NB4 (cell line): ENCODE data around the gene NGF.

Experiments used
- DNase-seq: peaks from one replicate; pipeline ENCODE4 v3.0.0; 2010; ENCODE audit warnings: low read depth
- H3K4me3 ChIP-seq: one replicate; pipeline ENCODE4 v1.5.1; 2011; ENCODE audit warnings: mild to moderate bottlenecking, low read depth, low read length, moderate library complexity
- MYC ChIP-seq: IDR thresholded peaks from 2 replicates; pipeline ENCODE4 v1.6.1; 2011; ENCODE audit warnings: low read depth, low read length
- POLR2A ChIP-seq: IDR thresholded peaks from 2 replicates; pipeline ENCODE4 v1.6.1; 2011; ENCODE audit warnings: mild to moderate bottlenecking; ENCODE audit not compliant: insufficient read length; ENCODE audit errors: extremely low read depth
- TF ChIP-seq, protein P1 (sequence below): IDR thresholded peaks from 2 replicates; pipeline ENCODE4 v1.6.1; 2011; ENCODE audit warnings: low read depth, low read length
- TF ChIP-seq, protein P2 (sequence below): IDR thresholded peaks from one replicate; pipeline ENCODE4 v1.5.1; 2012; ENCODE audit warnings: low read depth, low read length

The NGF gene

DNA sequence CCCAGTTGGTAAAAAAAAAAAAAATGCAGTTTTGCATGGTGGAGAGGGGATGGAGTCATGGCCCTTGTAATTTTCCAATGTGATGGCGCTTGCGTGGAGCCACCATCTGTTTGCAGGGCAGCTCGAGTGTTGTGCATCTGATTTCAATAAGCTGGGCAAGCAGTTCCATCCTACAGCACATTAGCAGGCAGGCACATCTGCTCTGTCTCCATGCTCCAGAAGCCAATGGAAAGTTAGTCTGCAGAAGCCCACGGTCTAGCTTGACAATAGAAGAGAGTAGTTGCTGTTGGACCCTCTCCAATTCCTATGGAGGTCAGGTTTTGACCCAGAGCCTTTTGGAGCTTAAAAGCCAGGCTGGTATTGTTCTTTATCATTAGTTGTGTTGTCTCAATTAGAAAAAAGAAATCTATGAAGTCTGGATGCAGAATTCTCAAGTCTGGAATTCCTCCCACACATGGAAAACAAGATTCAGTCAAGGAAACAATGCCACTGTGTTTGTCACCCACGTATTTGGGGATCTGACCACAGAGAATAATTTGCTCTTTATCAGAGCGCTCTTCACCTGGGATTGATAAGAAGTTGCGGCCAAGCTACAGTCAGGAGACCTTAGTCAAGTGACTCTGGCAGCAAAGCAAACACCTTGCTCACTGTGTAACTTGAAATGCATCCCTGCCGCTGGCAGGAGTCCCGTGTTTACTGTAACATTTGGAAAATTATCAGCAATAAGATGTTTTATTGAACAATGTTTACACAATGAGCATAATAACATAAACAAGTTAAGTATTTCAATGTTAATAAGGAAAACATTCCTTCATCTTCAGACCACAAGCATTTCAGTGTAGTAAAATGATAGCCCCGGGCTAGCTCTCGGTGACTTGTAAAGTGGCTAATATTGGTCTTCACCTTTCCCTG is 20.7 kb downstream of the NGF start:
- no peak overlapping the region for H3K4me3 ChIP-seq
- TF ChIP-seq, protein P1, sequence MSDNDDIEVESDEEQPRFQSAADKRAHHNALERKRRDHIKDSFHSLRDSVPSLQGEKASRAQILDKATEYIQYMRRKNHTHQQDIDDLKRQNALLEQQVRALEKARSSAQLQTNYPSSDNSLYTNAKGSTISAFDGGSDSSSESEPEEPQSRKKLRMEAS, result no peak
- no peak for TF ChIP-seq POLR2A
- no peak for TF ChIP-seq MYC
- TF ChIP-seq, protein P2, sequence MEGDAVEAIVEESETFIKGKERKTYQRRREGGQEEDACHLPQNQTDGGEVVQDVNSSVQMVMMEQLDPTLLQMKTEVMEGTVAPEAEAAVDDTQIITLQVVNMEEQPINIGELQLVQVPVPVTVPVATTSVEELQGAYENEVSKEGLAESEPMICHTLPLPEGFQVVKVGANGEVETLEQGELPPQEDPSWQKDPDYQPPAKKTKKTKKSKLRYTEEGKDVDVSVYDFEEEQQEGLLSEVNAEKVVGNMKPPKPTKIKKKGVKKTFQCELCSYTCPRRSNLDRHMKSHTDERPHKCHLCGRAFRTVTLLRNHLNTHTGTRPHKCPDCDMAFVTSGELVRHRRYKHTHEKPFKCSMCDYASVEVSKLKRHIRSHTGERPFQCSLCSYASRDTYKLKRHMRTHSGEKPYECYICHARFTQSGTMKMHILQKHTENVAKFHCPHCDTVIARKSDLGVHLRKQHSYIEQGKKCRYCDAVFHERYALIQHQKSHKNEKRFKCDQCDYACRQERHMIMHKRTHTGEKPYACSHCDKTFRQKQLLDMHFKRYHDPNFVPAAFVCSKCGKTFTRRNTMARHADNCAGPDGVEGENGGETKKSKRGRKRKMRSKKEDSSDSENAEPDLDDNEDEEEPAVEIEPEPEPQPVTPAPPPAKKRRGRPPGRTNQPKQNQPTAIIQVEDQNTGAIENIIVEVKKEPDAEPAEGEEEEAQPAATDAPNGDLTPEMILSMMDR, result no peak
- DNase-seq, result no peak

DNA sequence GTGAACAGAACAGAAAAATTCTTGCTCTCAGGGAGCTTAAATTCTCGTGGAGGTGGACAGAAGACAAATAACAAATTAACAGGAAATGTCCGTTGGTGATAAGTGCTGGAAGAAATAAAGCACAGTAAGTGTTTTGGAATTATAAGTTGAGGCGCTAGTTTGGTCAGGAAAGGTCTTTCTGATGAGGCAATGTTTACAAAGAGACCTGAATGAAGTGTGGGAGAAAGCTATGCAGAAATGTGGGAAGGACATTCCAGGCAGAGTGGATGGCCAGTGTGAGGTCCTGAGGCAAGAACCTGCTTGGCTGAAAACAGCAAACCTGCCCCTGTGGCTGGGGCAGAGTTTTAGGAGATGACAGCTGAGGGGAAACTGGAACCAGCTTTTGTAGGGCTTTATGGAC is 23.3 kb downstream of the NGF start:
- H3K4me3 ChIP-seq, result no peak overlapping the region
- DNase-seq, result no peak
- TF ChIP-seq POLR2A, result no peak
- no peak for TF ChIP-seq MYC
- TF ChIP-seq, protein P1, result no peak
- TF ChIP-seq, protein P2, result no peak

DNA sequence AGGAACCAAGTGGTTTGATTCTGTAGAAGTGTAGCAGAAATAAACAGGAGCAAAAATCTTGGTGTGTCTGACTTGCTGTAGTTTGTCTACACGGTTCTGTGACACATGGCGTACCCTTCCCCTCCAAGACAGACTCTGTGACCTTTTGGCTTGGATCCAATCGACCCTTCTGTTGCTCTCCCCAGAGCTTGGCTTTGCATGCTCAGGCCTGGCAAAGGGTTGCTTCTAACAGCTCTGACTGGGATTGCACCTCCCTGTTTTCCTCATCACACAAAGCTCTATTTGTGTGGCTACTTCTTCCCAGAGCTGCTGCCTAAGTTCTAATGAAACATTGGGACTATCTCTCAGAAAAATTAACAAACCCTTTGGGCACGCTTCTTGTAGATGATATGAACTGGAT is 24.0 kb downstream of the NGF start:
- no peak for DNase-seq
- no peak for TF ChIP-seq MYC
- no peak for TF ChIP-seq POLR2A
- TF ChIP-seq, protein P1, result no peak
- TF ChIP-seq, protein P2, result no peak
- no peak overlapping the region for H3K4me3 ChIP-seq

DNA sequence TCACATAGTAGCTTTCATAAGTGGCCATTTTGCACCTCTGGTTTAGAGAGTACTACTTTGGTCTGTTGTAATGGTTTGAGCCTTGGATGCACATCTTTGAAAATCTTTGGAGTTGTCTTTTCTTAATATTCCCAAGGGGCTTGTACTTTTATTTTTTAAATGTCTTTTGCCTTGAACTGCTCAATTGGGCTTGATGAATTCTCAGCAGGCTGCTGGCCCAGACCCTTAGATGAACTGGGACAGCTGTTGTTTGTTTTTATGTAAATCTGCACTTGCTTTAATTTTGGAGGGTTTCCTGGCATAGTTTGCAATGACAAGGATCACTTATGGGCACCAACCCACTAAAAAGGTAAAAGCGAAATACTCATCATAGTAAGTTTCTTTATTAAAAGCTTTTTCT is 24.9 kb downstream of the NGF start:
- TF ChIP-seq, protein P2, result no peak
- TF ChIP-seq, protein P1, result no peak
- no peak for TF ChIP-seq POLR2A
- no peak for TF ChIP-seq MYC

DNA sequence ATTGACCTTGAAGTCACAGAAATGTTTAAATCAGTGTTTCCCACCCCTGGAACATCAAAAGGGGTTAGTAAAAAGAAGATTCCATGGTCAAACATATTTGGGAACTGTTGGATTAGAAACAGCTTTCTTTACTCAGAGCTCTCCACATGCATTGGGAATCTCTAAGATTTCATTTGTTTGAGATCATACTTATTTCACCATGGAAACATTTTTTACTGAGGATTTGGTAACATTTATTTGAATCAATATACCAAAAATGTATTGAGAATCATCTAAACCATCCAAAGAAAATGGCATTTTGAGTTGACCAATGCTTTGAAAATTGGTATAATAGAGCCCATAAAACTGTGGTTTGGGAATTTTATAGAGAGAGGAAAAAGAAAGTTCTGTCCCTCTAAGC is 25.3 kb downstream of the NGF start:
- TF ChIP-seq, protein P1, result no peak
- TF ChIP-seq, protein P2, result no peak
- TF ChIP-seq POLR2A (no peak), MYC (no peak)
- H3K4me3 ChIP-seq, result no peak overlapping the region
- no peak for DNase-seq

More for the DNA sequence above, 24.9 kb downstream of the NGF start:
- H3K4me3 ChIP-seq, result no peak overlapping the region
- no peak for DNase-seq
